Activated B cell treated with CpG ODN at 0.5 μM for 24 hours (primary cell): ENCODE data around the gene HMCES. TPM values are rescaled to one million over a fixed set of nuclear protein-coding genes. Genes with fewer than 3 reads are reported as not detected.
A peak's percentile ranks its signal among the peaks of the same experiment; 100 is the strongest.

Experiments
- ATAC-seq: fragments of 200-7000 bp; cut with Tn5 transposase; one replicate; pipeline ENCODE4 v1.10.0; 2021; ENCODE audit warnings: low read depth, mild to moderate bottlenecking, moderate library complexity
- CTCF ChIA-PET: fragments of 350-600 bp; sonication (Branson Sonifier 250); formaldehyde crosslinking; loops from one replicate; lab custom pipeline; 2021; ENCODE audit warnings: antibody characterized with exemption; lab: Charles Lee
- POLR2A ChIA-PET: fragments of 350-600 bp; sonication (Branson Sonifier 250); formaldehyde crosslinking; loops from one replicate; lab custom pipeline; 2021; ENCODE audit warnings: antibody characterized with exemption; lab: Charles Lee
- DNase-seq: peaks from one replicate; pipeline ENCODE4 v3.0.0; 2022
- H3K27ac Mint-ChIP-seq: one replicate; pipeline ENCODE4 v1.8.0; 2020; ENCODE audit warnings: mixed read lengths
- H3K27me3 Mint-ChIP-seq: one replicate; pipeline ENCODE4 v1.8.0; 2021; ENCODE audit warnings: mixed read lengths
- H3K36me3 Mint-ChIP-seq: one replicate; pipeline ENCODE4 v1.8.0; 2021; ENCODE audit warnings: low read depth, mixed read lengths
- H3K4me1 Mint-ChIP-seq: one replicate; pipeline ENCODE4 v1.8.0; 2021; ENCODE audit warnings: mixed read lengths
- H3K4me3 Mint-ChIP-seq: one replicate; pipeline ENCODE4 v1.8.0; 2020; ENCODE audit warnings: mild to moderate bottlenecking, mixed read lengths
- H3K9me3 Mint-ChIP-seq: one replicate; pipeline ENCODE4 v1.8.0; 2020; ENCODE audit warnings: mixed read lengths
- intact Hi-C: fragments of 100-400 bp; cut with micrococcal nuclease; formaldehyde crosslinking; loops from one replicate; pipeline ENCODE4 v1.15.1; 2024
- total RNA-seq: library from RNA; stranded (reverse); gene quantifications from 2 replicates; pipeline ENCODE4 v1.2.3, GENCODE V29; 2022
- TF ChIP-seq, protein P1 (sequence below): fragments of 200-600 bp; IDR thresholded peaks from one replicate; pipeline ENCODE4 v1.8.0; 2022; ENCODE audit warnings: antibody characterized with exemption, mild to moderate bottlenecking

Gene HMCES
- total RNA-seq, 1 donor from 2014 or later = 37.2 TPM

DNA sequence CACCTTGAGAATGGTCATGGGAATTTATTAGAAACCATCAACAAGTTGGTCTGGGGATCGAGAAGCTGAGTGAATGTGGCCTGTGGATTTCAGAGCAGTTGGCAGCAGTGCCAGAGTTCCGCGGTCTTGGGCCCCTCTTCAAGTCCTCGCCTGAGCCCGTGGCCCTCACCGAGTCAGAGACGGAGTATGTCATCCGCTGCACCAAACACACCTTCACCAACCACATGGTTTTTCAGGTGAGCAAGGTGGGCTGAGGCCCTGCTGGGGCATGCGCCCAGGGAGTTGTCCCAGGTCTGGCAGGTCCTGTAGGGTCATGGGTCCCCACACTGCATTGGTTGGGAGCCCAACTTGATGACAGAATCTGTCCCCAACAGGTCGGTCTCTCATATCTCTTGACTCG is 7.0 kb upstream of the HMCES start:
- TF ChIP-seq, protein P1, sequence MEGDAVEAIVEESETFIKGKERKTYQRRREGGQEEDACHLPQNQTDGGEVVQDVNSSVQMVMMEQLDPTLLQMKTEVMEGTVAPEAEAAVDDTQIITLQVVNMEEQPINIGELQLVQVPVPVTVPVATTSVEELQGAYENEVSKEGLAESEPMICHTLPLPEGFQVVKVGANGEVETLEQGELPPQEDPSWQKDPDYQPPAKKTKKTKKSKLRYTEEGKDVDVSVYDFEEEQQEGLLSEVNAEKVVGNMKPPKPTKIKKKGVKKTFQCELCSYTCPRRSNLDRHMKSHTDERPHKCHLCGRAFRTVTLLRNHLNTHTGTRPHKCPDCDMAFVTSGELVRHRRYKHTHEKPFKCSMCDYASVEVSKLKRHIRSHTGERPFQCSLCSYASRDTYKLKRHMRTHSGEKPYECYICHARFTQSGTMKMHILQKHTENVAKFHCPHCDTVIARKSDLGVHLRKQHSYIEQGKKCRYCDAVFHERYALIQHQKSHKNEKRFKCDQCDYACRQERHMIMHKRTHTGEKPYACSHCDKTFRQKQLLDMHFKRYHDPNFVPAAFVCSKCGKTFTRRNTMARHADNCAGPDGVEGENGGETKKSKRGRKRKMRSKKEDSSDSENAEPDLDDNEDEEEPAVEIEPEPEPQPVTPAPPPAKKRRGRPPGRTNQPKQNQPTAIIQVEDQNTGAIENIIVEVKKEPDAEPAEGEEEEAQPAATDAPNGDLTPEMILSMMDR = no peak
- intact Hi-C loops = loop anchor here (1.0 kb wide), 1 partner anchor 45 kb away; a partner anchor contains a TSS
- peaks cover 22% of the 10 kb centered on the region for H3K4me1 Mint-ChIP-seq
- no peak overlapping the region for H3K27ac Mint-ChIP-seq
- H3K27me3 Mint-ChIP-seq = no peaks in the 10 kb centered on the region
- ChIA-PET POLR2A (interaction anchor here (1.4 to 1.6 kb wide), 2 partner anchors 12 to 45 kb away, joined by 8 to 9 read pairs; a partner anchor contains a TSS), CTCF (interaction anchor here (0.6 to 1.9 kb wide), 4 partner anchors 22 to 301 kb away, joined by 3 to 19 read pairs (median 3); partner anchors contain the start of gene COPG1)
- DNase-seq (no peak), ATAC-seq (no peak)
- no peaks in the 10 kb centered on the region for H3K9me3 Mint-ChIP-seq
- no peak overlapping the region for H3K4me3 Mint-ChIP-seq
- peaks cover 96% of the 10 kb centered on the region for H3K36me3 Mint-ChIP-seq

DNA sequence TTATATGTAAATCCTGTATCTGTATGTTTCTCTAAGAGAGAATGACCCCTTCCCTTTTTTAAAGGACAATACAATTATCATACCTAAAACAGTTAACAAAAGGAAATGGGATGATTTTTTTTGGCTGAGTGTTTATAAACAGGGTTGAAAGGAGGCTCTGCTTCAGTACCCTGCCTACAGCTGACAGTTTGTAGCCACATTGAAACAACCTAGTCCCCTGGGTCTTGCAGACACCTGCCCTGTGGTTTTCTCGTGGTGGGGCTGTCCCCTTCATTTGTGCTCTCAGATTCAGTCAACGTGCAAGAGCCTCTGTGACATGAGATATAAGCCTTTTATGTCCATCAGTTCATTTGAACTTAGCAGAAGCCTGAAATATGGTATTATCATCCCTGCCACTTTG is 2.3 kb upstream of the HMCES start:
- POLR2A ChIA-PET = interaction anchor here (0.6 to 8.5 kb wide), 5 partner anchors 21 to 346 kb away, joined by 5 to 172 read pairs (median 6); partner anchors contain the start of gene COPG1
- Mint-ChIP-seq H3K27ac (peak overlapping the region; percentile 61), H3K4me1 (peaks cover 58% of the 10 kb centered on the region), H3K36me3 (peaks cover 66% of the 10 kb centered on the region), H3K4me3 (peak overlapping the region; percentile 56), H3K9me3 (no peaks in the 10 kb centered on the region), H3K27me3 (no peaks in the 10 kb centered on the region)
- TF ChIP-seq, protein P1 = no peak
- intact Hi-C loops = loop anchor here (1.0 to 5.0 kb wide), 5 partner anchors 27 to 1224 kb away; partner anchors contain the start of genes COPG1 and SEC61A1
- peak; percentile 67 for ATAC-seq
- CTCF ChIA-PET = interaction anchor here (4.6 kb wide), 1 partner anchor 40 kb away, joined by 21 read pairs; a partner anchor contains a TSS
- DNase-seq = peak; percentile 61

DNA sequence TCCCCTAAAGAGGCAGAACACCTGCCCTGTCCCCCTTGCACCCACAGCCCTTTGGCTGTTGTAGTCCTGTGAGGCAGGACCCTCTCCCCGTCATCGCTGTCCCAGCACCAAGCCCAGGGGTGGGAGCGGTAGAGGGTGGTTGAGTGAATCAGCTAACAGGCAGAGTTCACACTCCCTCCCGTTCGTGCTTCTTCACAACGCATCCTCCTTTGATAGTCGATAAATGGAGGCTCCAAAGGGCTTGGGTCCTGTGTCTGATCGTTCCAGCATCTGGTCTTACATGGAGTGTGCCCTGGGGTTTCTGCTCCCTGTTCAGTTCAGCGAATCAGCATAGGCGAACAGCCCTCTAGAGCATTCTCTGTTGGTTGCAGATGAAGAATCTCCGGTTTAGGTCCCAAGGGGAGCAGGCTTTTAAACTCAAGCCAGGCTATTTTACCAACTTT is 820 bp upstream of the HMCES start:
- H3K27ac Mint-ChIP-seq = peak overlapping the region; percentile 86
- no peaks in the 10 kb centered on the region for H3K9me3 Mint-ChIP-seq
- ChIA-PET CTCF (interaction anchor here (4.6 kb wide), 1 partner anchor 38 kb away, joined by 21 read pairs; a partner anchor contains a TSS), POLR2A (interaction anchor here (0.6 to 8.5 kb wide), 5 partner anchors 12 to 162 kb away, joined by 3 to 172 read pairs (median 5); partner anchors contain the start of genes COPG1, IFT122 and MBD4)
- DNase-seq (peak; percentile 37), ATAC-seq (peak; percentile 18)
- no peaks in the 10 kb centered on the region for H3K27me3 Mint-ChIP-seq
- H3K4me1 Mint-ChIP-seq = peaks cover 73% of the 10 kb centered on the region
- H3K36me3 Mint-ChIP-seq = peaks cover 54% of the 10 kb centered on the region
- intact Hi-C loops = loop anchor here (1.0 to 5.0 kb wide), 4 partner anchors 117 to 1226 kb away; partner anchors contain the start of genes ISY1, RAB43 and SEC61A1
- TF ChIP-seq, protein P1 = no peak
- H3K4me3 Mint-ChIP-seq = peak overlapping the region; percentile 89

DNA sequence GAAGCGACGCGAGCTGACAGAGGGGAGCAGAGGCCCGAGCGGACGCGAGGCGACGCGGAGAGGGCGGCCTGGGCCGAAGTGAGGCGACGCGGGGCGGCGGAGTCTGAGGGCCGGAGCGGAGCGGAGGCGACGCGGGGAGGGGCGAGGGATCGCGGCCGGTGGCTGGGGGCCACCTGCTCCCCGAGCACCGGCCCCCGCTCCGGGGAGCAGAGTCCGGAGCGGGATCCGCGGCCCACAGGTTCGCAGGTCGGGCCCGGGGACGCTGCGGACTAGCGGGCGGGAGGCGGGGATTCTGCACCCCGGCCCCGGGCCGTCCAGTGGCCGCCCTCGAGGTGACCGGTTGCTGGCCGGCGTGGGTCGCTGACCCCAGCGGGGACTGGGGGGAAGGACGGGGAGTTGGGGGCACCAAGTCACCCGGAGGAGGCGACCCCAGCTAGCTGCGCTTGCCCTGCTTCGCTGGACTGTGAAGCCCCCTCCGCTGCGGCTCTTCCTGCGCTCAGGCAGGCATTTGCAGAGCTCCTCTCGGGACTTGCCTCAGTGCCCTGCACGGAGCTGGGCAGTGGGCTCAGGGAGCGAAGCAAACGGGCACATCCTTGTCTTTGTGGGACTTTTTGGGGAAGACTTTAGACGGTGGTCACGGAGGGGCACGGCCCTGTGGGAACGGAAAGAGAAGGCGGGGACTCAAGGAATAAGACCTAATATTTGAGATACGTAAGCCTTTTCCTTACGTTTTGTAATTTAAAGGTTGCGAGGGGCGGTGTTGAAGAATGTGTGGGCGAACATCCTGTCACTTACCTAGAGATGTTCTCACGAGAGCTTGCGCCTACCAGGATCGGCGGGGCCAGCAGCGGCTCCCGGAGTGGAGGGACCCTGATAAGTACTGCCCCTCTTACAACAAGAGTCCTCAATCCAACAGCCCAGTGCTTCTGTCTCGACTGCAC is 566 bp downstream of the HMCES start:
- intact Hi-C loops = loop anchor here (1.0 to 5.0 kb wide), 5 partner anchors 95 to 1227 kb away; partner anchors contain the start of genes ISY1, RAB43 and SEC61A1
- DNase-seq (peak; percentile 47), ATAC-seq (peak; percentile 0)
- CTCF ChIA-PET = interaction anchor here (0.9 to 4.6 kb wide), 2 partner anchors 34 to 37 kb away, joined by 3 to 21 read pairs; a partner anchor contains a TSS
- Mint-ChIP-seq H3K27me3 (no peaks in the 10 kb centered on the region), H3K4me1 (peaks cover 86% of the 10 kb centered on the region), H3K4me3 (peak overlapping the region; percentile 91), H3K36me3 (peaks cover 43% of the 10 kb centered on the region), H3K27ac (peak overlapping the region; percentile 86), H3K9me3 (no peaks in the 10 kb centered on the region)
- TF ChIP-seq, protein P1 = no peak
- POLR2A ChIA-PET = interaction anchor here (0.6 to 8.5 kb wide), 12 partner anchors 14 to 622 kb away, joined by 3 to 172 read pairs (median 4); partner anchors contain the start of genes COPG1, IFT122, MBD4 and RAB43
